Kidney (tissue), 14 donors: Measurements from ENCODE around the gene TRIM39. TPM values are rescaled to one million over a fixed set of nuclear protein-coding genes. Genes with fewer than 3 reads are reported as not detected.

Experiments
- DNase-seq, 5 donors: peaks; one replicate each; pipeline ENCODE4 v3.0.0-alpha.2; 2013 to 2020
- FAIRE-seq: peaks from 2 replicates; lab custom pipeline; 2012; peaks lifted over from hg19 to GRCh38; lab: Jason Lieb, UNC
- H3K27ac ChIP-seq, 2 donors: one replicate each; pipeline ENCODE4 v1.7.0; 2013; ENCODE audit warnings: low read depth in 2 of 2, low read length in 2 of 2, inconsistent platforms in 1 of 2
- H3K27me3 ChIP-seq: one replicate; pipeline ENCODE4 v1.7.1; 2013; ENCODE audit warnings: low read length, inconsistent platforms; ENCODE audit not compliant: control insufficient read depth, insufficient read depth
- H3K36me3 ChIP-seq, 3 donors: one replicate each; pipeline versions ENCODE4 v1.7.0 to v1.7.1; 2013; ENCODE audit warnings: low read length in 3 of 3, control low read depth in 1 of 3, inconsistent platforms in 1 of 3; ENCODE audit not compliant: insufficient read depth in 3 of 3, control insufficient read depth in 2 of 3
- H3K4me1 ChIP-seq, 3 donors: one replicate each; pipeline versions ENCODE4 v1.7.0 to v1.7.1; 2013; ENCODE audit warnings: low read length in 3 of 3, inconsistent platforms in 1 of 3, low read depth in 1 of 3; ENCODE audit not compliant: control insufficient read depth in 2 of 3, insufficient read depth in 2 of 3
- H3K4me3 ChIP-seq, 3 donors: one replicate each; pipeline versions ENCODE4 v1.7.0 to v1.8.1; 2013; ENCODE audit warnings: low read length in 3 of 3, control low read depth in 1 of 3, inconsistent platforms in 1 of 3
- H3K9ac ChIP-seq, 3 donors: one replicate each; pipeline versions ENCODE4 v1.7.0 to v1.7.1; 2013; ENCODE audit warnings: low read length in 3 of 3, control low read depth in 1 of 3, inconsistent platforms in 1 of 3
- H3K9me3 ChIP-seq, 3 donors: one replicate each; pipeline versions ENCODE4 v1.7.0 to v1.7.1; 2013; ENCODE audit warnings: low read length in 3 of 3, control low read depth in 1 of 3, inconsistent platforms in 1 of 3; ENCODE audit not compliant: control insufficient read depth in 2 of 3, insufficient read depth in 1 of 3
- intact Hi-C: fragments of 100-400 bp; cut with DNase I; formaldehyde crosslinking; loops from one replicate; pipeline ENCODE4 v1.11.1; 2022
- polyA plus RNA-seq: library from polyadenylated mRNA; stranded (reverse); fragments of 350-450 nt; fragmentation: Illumina TruSeq; extraction: RNeasy Lipid Tissue Mini Kit (QIAGEN cat#74804); gene quantifications from one replicate; pipeline ENCODE4 v1.2.3, GENCODE V29; 2014; ENCODE audit warnings: low read depth, low replicate concordance; ENCODE audit not compliant: insufficient read depth
- total RNA-seq: library from RNA; stranded (reverse); fragmentation: NEBNext Ultra II Directional; extraction: Animal tissue kit (Norgen Biotek cat#: 25700); gene quantifications from one replicate; pipeline ENCODE4 v1.2.1, GENCODE V29; 2021
- TF ChIP-seq, protein P1 (sequence below): IDR thresholded peaks from 3 replicates; pipeline ENCODE4 v1.5.1; 2012; ENCODE audit warnings: mild to moderate bottlenecking, moderate library complexity, borderline replicate concordance; ENCODE audit not compliant: insufficient read depth; ENCODE audit errors: extremely low read depth
- donor health status: control.
- donor health status: control.
- donor health status: control.
- donor health status: control.
- donor health status: control.
- donor health status: DM: yes; HTN: yes; CAD: no.
- donor health status: Normal renal cell carcinoma (clear cell type).

Gene TRIM39
- total and polyA plus RNA-seq, 2 donors from 2014 or later = 8.6 to 17.7 TPM

DNA sequence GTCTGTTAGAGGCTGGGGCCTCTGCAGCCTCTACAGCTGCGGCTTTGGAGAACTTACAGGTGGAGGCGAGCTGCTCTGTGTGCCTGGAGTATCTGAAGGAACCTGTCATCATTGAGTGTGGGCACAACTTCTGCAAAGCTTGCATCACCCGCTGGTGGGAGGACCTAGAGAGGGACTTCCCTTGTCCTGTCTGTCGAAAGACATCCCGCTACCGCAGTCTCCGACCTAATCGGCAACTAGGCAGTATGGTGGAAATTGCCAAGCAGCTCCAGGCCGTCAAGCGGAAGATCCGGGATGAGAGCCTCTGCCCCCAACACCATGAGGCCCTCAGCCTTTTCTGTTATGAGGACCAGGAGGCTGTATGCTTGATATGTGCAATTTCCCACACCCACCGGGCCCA is 2.6 kb downstream of the TRIM39 start:
- Histone ChIP-seq H3K4me1 (peaks cover 0 to 18% (median 0%) of the 10 kb centered on the region in 3 donors), H3K36me3 (peaks cover 0 to 15% (median 11%) of the 10 kb centered on the region in 3 donors), H3K4me3 (no peak overlapping the region), H3K9ac (no peak overlapping the region), H3K9me3 (no peaks in the 10 kb centered on the region), H3K27me3 (no peaks in the 10 kb centered on the region), H3K27ac (no peak overlapping the region)
- FAIRE-seq = no peak
- DNase-seq = no peak
- TF ChIP-seq, protein P1, sequence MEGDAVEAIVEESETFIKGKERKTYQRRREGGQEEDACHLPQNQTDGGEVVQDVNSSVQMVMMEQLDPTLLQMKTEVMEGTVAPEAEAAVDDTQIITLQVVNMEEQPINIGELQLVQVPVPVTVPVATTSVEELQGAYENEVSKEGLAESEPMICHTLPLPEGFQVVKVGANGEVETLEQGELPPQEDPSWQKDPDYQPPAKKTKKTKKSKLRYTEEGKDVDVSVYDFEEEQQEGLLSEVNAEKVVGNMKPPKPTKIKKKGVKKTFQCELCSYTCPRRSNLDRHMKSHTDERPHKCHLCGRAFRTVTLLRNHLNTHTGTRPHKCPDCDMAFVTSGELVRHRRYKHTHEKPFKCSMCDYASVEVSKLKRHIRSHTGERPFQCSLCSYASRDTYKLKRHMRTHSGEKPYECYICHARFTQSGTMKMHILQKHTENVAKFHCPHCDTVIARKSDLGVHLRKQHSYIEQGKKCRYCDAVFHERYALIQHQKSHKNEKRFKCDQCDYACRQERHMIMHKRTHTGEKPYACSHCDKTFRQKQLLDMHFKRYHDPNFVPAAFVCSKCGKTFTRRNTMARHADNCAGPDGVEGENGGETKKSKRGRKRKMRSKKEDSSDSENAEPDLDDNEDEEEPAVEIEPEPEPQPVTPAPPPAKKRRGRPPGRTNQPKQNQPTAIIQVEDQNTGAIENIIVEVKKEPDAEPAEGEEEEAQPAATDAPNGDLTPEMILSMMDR = no peak
- intact Hi-C loops = no loop called here

DNA sequence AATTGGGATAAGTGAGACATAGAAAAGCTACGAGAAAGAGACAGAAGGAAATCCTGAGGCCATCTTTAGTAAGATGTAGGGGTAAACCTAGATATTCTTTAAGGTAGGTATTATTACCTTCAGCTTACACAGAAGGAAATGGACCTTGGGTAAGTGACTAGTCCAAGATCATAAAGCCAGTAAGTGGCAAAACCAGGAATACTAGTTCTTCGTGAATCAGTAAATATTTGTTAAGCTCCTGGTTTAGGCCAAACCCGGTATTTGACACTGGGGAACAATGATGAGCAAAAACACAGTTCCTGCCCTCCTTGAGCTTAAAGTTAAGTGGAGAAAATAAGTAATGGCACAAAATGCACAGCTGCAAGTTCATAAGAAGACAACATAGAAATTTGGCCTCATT is 5.3 kb downstream of the TRIM39 start:
- no peaks in the 10 kb centered on the region for H3K27me3 ChIP-seq
- no peak overlapping the region for H3K9ac ChIP-seq
- intact Hi-C loops = no loop called here
- peaks cover 5 to 29% (median 27%) of the 10 kb centered on the region in 3 donors for H3K36me3 ChIP-seq
- H3K9me3 ChIP-seq = no peaks in the 10 kb centered on the region
- TF ChIP-seq, protein P1 = no peak
- H3K4me3 ChIP-seq = no peak overlapping the region
- peaks cover 0 to 7% (median 0%) of the 10 kb centered on the region in 3 donors for H3K4me1 ChIP-seq
- DNase-seq (no peak), FAIRE-seq (no peak)
- no peak overlapping the region for H3K27ac ChIP-seq

DNA sequence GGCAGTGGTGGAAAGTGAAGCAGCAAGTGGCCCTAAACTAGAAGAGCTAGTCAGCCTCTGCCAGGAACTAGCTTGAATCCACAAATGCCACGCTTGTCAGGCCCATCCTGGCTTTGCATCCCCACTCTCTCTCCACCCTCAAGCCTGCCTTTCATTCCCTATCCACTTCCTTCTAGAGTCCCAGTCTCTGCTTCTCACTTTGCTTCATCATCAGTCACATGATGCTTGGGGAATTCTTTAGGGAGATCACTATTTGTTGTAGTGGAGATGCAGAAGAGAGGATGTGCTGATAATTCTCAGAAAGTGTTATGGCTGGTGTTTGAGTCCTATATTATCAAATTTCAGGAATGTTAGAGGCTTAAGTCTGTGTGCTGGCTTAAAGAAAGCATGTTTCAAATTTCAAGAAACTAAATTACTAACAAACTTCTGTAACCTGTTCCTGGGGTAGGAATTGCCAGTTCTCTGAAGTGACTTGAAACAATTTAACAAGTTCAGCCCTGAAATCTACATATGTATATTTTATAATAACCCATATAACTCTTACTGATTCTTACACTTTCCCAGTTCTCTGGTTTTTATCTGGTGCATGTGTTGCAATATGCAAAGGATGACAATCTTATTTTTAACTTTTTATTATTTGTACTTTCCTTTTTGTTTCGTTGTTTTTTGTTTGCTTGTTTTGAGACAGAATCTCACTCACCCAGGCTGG is 7.5 kb downstream of the TRIM39 start:
- Histone ChIP-seq H3K9me3 (no peaks in the 10 kb centered on the region), H3K27ac (no peak overlapping the region), H3K27me3 (no peaks in the 10 kb centered on the region), H3K9ac (no peak overlapping the region), H3K4me3 (no peak overlapping the region), H3K36me3 (peaks cover 8 to 41% (median 32%) of the 10 kb centered on the region in 3 donors), H3K4me1 (no peaks in the 10 kb centered on the region)
- intact Hi-C loops = no loop called here
- DNase-seq = no peak
- FAIRE-seq = no peak
- TF ChIP-seq, protein P1 = no peak
